ENCODE data around the gene THPO. TPM values are rescaled to one million over a fixed set of nuclear protein-coding genes. Genes with fewer than 3 reads are reported as not detected.

Gene THPO
- total and polyA plus RNA-seq, 2 experiments from 2014 or later, result 0.14 to 1.9 TPM

- TF ChIP-seq ZNF462 (CRISPR knock-in tag; IDR thresholded peaks at IDR 0.05) (no peak), POLR2AphosphoS5 (IDR thresholded peaks at IDR 0.05; ENCODE audit: low read depth) (no peak), JUNB (IDR thresholded peaks at IDR 0.05; ENCODE audit: unreplicated experiment) (no peak), EZH2phosphoT487 (IDR thresholded peaks at IDR 0.05; ENCODE audit: unreplicated experiment) (no peak)
These were observed 36.6 kb upstream of the THPO start (continued) for GRCh38 chr3:184414418-184415202.

DNA sequence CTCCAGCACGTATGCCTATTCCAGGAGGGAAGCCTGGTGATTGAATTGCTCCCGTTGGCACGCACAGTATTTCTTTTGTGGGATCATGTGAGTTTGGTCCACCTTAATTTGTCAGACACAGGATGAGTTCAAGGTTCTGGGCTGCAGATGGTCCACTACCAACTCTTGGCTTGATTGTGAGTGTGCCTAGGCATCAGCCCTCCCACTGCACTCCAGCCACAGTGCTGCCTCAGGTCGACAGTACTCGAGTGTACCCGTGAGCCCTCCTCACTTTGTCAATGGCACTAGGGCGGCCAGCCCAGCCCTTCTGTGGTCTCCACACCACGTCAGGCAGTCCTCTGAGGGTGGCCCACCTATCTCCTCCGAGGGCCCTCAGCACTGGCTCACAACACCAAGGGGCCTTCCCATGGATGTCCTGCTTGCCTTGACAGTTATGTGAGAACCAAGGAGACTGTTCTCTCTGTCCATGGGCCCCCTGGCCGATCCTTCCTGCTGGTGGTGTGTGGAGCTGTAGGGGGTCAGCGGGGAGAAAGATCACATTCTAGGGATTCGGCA, 32.0 kb upstream of the THPO start:
- Histone ChIP-seq H3K4me3 (no peak overlapping the region), H2AFZ (no peak overlapping the region), H3F3A (replicated peaks; ENCODE audit: low read depth) (no peaks in the 10 kb centered on the region), H3K9me2 (ENCODE audit: insufficient read depth) (no peaks in the 10 kb centered on the region), H3K4me1 (ENCODE audit: insufficient read depth) (peaks cover 2% of the 10 kb centered on the region; the same call in 1 of the 2 replicates), H3K79me2 (replicated peaks; ENCODE audit: insufficient read depth) (no peaks in the 10 kb centered on the region), H4K20me1 (replicated peaks; ENCODE audit: insufficient read depth) (no peaks in the 10 kb centered on the region), H3K27me3 (ENCODE audit: insufficient read depth) (no peaks in the 10 kb centered on the region), H3K27ac (ENCODE audit: low read depth) (no peak overlapping the region), H3K36me3 (ENCODE audit: insufficient read depth) (no peaks in the 10 kb centered on the region), H3K4me2 (no peak overlapping the region)
- Mint-ChIP-seq H3K27me3 (ENCODE audit: insufficient read depth, low read depth, poor library complexity) (peaks cover 13% of the 10 kb centered on the region), H3K9me3 (peaks cover 3% of the 10 kb centered on the region; the same call in 1 of the 3 replicates), H3K36me3 (ENCODE audit: low read depth) (no peaks in the 10 kb centered on the region), H3K27ac (no peak overlapping the region), H3K4me3 (no peak overlapping the region), H3K4me1 (no peaks in the 10 kb centered on the region)
- no peak for ATAC-seq
- TF ChIP-seq CREB1 (CRISPR knock-in tag; IDR thresholded peaks at IDR 0.05; ENCODE audit: low read depth) (no peak), ETS1 (IDR thresholded peaks at IDR 0.05) (no peak)
- no peak for DNase-seq (ENCODE audit: low spot score)
